Activated CD4-positive, alpha-beta T cell treated with anti-CD3 and anti-CD28 coated beads, Interleukin-2, amount 50 U/mL, for 1 hour (primary cell): Measurements from ENCODE around the gene FBXW10.
A peak's percentile ranks its signal among the peaks of the same experiment; 100 is the strongest.
"Not testable (repeated sequence)": the region's sequence is repeated elsewhere in the genome, so short reads cannot be mapped to it uniquely, and the experiment has no call there.

Experiments used
- DNase-seq: peaks from one replicate; pipeline ENCODE4 v3.0.0-alpha.2; 2020

FBXW10 gene

GRCh38 chr17:18743699-18744421 lies at the start of gene FBXW10:
Gene FBXW10, plus strand, starts transcription at chr17:18744054. Its CDS starts 191 bp downstream, at chr17:18744245.
- DNase-seq, result not testable (repeated sequence)

- DNase-seq, result not testable (repeated sequence)
These were observed 48.7 kb upstream of the FBXW10 start for GRCh38 chr17:18695143-18695542.

GRCh38 chr17:18698473-18699103 lies 45.3 kb upstream of the FBXW10 start:
- not testable (repeated sequence) for DNase-seq

GRCh38 chr17:18705955-18706354 lies 37.9 kb upstream of the FBXW10 start:
- DNase-seq, result not testable (repeated sequence)

GRCh38 chr17:18708215-18708614 lies 35.6 kb upstream of the FBXW10 start:
- DNase-seq, result not testable (repeated sequence)

GRCh38 chr17:18712354-18712999 lies 31.4 kb upstream of the FBXW10 start:
- DNase-seq, result peak; percentile 64

GRCh38 chr17:18718643-18719427 lies 25.0 kb upstream of the FBXW10 start:
- not testable (repeated sequence) for DNase-seq

- not testable (repeated sequence) for DNase-seq
These were observed 24.3 kb upstream of the FBXW10 start for GRCh38 chr17:18719428-18720110.

GRCh38 chr17:18721775-18722547 lies 21.9 kb upstream of the FBXW10 start:
- not testable (repeated sequence) for DNase-seq

GRCh38 chr17:18722612-18723011 lies 21.2 kb upstream of the FBXW10 start:
- not testable (repeated sequence) for DNase-seq

- not testable (repeated sequence) for DNase-seq
These were observed 20.3 kb upstream of the FBXW10 start for GRCh38 chr17:18723509-18723908.

- DNase-seq, result not testable (repeated sequence)
These were observed 11.4 kb upstream of the FBXW10 start for GRCh38 chr17:18732438-18732837.

GRCh38 chr17:18733350-18733749 lies 10.5 kb upstream of the FBXW10 start:
- not testable (repeated sequence) for DNase-seq

GRCh38 chr17:18739616-18740391 lies 4.0 kb upstream of the FBXW10 start:
- not testable (repeated sequence) for DNase-seq

GRCh38 chr17:18741228-18741627 lies 2.6 kb upstream of the FBXW10 start:
- DNase-seq, result not testable (repeated sequence)

- DNase-seq, result not testable (repeated sequence)
These were observed 872 bp downstream of the FBXW10 start for GRCh38 chr17:18744726-18745125.

- DNase-seq, result not testable (repeated sequence)
These were observed 2.7 kb downstream of the FBXW10 start for GRCh38 chr17:18746551-18746950.

GRCh38 chr17:18747501-18747900 lies 3.6 kb downstream of the FBXW10 start:
- not testable (repeated sequence) for DNase-seq

GRCh38 chr17:18750242-18750641 lies 6.4 kb downstream of the FBXW10 start:
- DNase-seq, result not testable (repeated sequence)

GRCh38 chr17:18753829-18754409 lies 10.1 kb downstream of the FBXW10 start:
- DNase-seq, result not testable (repeated sequence)
